Pancreas (tissue), 10 donors: ENCODE results near the gene NSRP1. TPM values are rescaled to one million over a fixed set of nuclear protein-coding genes. Genes with fewer than 3 reads are reported as not detected.
A peak's percentile ranks its signal among the peaks of the same experiment; 100 is the strongest.
"Not testable (repeated sequence)": the region's sequence is repeated elsewhere in the genome, so short reads cannot be mapped to it uniquely, and the experiment has no call there.

Source experiments
- ATAC-seq, 4 donors: fragments of 200-7000 bp; cut with Tn5 transposase; one replicate each; pipeline versions ENCODE4 v1.8.0 to v1.9.1; 2020; ENCODE audit warnings: mild to moderate bottlenecking in 4 of 4, moderate library complexity in 4 of 4
- DNase-seq, 6 donors: peaks; one replicate each; pipeline ENCODE4 v3.0.0-alpha.2; 2020
- FAIRE-seq: peaks from 2 replicates; lab custom pipeline; 2012; peaks lifted over from hg19 to GRCh38; lab: Jason Lieb, UNC
- H3K27ac ChIP-seq, 4 donors: fragments of 200-600 bp; sonication (generic); 1 replicate in 3 of 4; 2 replicates in 1 of 4; pipeline versions ENCODE4 v1.5.0 to v1.8.0; 2020
- H3K27me3 ChIP-seq, 4 donors: fragments of 200-600 bp; one replicate each; pipeline ENCODE4 v1.8.0; 2021
- H3K36me3 ChIP-seq, 3 donors: fragments of 200-600 bp; sonication (generic) in 1 of 3; one replicate each; pipeline versions ENCODE4 v1.5.0 to v1.8.0; 2020 to 2021
- H3K4me1 ChIP-seq, 3 donors: fragments of 200-600 bp; one replicate each; pipeline ENCODE4 v1.8.0; 2021
- H3K4me3 ChIP-seq, 4 donors: fragments of 200-600 bp; sonication (generic) in 2 of 4; one replicate each; pipeline versions ENCODE4 v1.5.0 to v1.8.0; 2020 to 2021
- H3K9me3 ChIP-seq, 4 donors: fragments of 200-600 bp; one replicate each; pipeline ENCODE4 v1.8.0; 2021
- CTCF ChIP-seq, 4 donors: fragments of 200-600 bp; sonication (generic) in 3 of 4; IDR thresholded peaks; one replicate each; pipeline versions ENCODE4 v1.5.0 to v1.8.0; 2021; ENCODE audit warnings: antibody characterized with exemption in 4 of 4
- WGBS, 2 donors: extraction: QIAGEN DNeasy Blood & Tissue Kit; methylation state at CpG; one replicate each; pipeline ENCODE4 v1.1.7; 2013; 5-methylcytosine and 5-hydroxymethylcytosine counted together
- intact Hi-C, 3 donors: fragments of 100-400 bp; cut with DNase I; formaldehyde crosslinking; loops; one replicate each; pipeline versions ENCODE4 v1.11.1 to v1.14.2; 2022
- polyA plus RNA-seq, 2 donors: library from polyadenylated mRNA; stranded (reverse); fragments of 200-250 nt; gene quantifications; one replicate each; pipeline ENCODE4 v1.2.3, GENCODE V29; 2013
- total RNA-seq, 6 donors: library from RNA; stranded (reverse); fragmentation: NEBNext Ultra II Directional in 4 of 6; extraction: Animal tissue kit (Norgen Biotek cat#: 25700) in 4 of 6; gene quantifications; one replicate each; pipeline versions ENCODE4 v1.2.1 to v1.2.4, GENCODE V29; 2021 to 2023
- donor health status: healthy with polysubstance abuse.
- donor health status: DM: no; HTN: no; CAD: no; lungs with moderate emphysema.
- donor health status: DM: no; HTN: no; CAD: no.
- donor health status: control.
- donor health status: control.
- donor health status: Bipolar disorder and iron deficiency.
- donor health status: DM: yes; HTN: yes; CAD: no.
- donor health status: DM: no; HTN: no; CAD: no.
- donor health status: DM: no; HTN: no; CAD: no.
- donor health status: DM: yes; HTN: yes; CAD: no.

NSRP1 gene
- total and polyA plus RNA-seq, 8 donors: 13.8 to 24.2 (median 15.2) TPM

DNA sequence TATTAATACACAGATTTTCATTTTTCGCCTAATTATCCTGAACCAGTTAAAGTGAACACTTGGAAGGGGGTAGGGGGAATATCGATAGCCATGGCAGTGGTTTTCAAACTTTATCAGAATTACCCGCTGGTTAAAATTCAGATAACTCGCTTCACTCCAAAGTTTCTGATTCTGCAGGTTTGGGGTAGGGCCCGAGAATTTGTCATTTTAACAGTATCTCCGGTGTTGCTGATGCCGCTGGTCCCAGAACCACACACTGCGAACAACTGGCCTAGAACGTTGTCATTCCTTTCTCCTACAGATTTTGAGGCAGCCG lies 313 bp upstream of the NSRP1 start:
- H3K9me3 ChIP-seq: no peaks in the 10 kb centered on the region
- peak overlapping the region; percentile 89 to 95 (median 91) for H3K27ac ChIP-seq
- TF ChIP-seq CTCF (IDR thresholded peaks at IDR 0.05): no peak
- H3K36me3 ChIP-seq: peaks cover 0 to 5% (median 0%) of the 10 kb centered on the region in 3 donors
- WGBS, 2 donors: 7 to 11% methylated on average over 10 of the region's 10 CpGs
- peak overlapping the region; percentile 28 to 67 (median 54) for H3K4me3 ChIP-seq
- ATAC-seq (peak in 1 of 4 donors; percentile 15), FAIRE-seq (no peak), DNase-seq (no peak)
- intact Hi-C loops: no loop called here
- peaks cover 0 to 25% (median 8%) of the 10 kb centered on the region in 3 donors for H3K4me1 ChIP-seq
- no peaks in the 10 kb centered on the region for H3K27me3 ChIP-seq

GRCh38 chr17:30117675-30118081 lies 1.1 kb downstream of the NSRP1 start:
- H3K4me1 ChIP-seq: peaks cover 0 to 25% (median 8%) of the 10 kb centered on the region in 3 donors
- ATAC-seq (no peak), DNase-seq (no peak), FAIRE-seq (no peak)
- peak overlapping the region in 3 of 4 donors; percentile 89 to 95 (median 90) for H3K27ac ChIP-seq
- H3K9me3 ChIP-seq: no peaks in the 10 kb centered on the region
- 21 to 33% methylated on average over 5 of the region's 5 CpGs for WGBS, 2 donors
- no peaks in the 10 kb centered on the region for H3K27me3 ChIP-seq
- H3K4me3 ChIP-seq: peak overlapping the region in 3 of 4 donors; percentile 54 to 67 (median 54)
- TF ChIP-seq CTCF (IDR thresholded peaks at IDR 0.05): no peak
- intact Hi-C loops: no loop called here
- peaks cover 0 to 5% (median 0%) of the 10 kb centered on the region in 3 donors for H3K36me3 ChIP-seq

DNA sequence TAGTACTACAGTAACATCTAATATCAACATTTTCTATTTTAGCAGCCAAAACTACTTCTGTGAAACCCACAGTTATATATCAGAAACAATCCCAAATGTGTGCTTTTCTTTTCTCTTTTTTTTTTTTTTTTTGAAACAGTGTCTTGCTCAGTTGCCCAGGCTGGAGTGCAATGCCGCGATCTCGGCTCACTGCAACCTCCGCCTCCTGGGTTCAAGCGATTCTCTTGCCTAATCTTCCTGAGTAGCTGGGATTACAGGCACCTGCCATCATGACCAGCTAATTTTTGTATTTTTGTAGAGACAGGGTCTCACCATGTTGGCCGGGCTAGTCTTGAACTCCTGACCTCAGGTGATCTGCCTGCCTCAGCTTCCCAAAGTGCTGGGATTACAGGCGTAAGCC lies 2.0 kb downstream of the NSRP1 start:
- H3K36me3 ChIP-seq, ATAC-seq, H3K27ac ChIP-seq, H3K27me3 ChIP-seq, intact Hi-C loops, DNase-seq, H3K9me3 ChIP-seq, H3K4me3 ChIP-seq, FAIRE-seq: not testable (repeated sequence)
- WGBS, 2 donors: 96 to 99% methylated on average over 7 of the region's 7 CpGs
- peaks cover 0 to 25% (median 8%) of the 10 kb centered on the region in 3 donors for H3K4me1 ChIP-seq

- DNase-seq (no peak), FAIRE-seq (no peak), ATAC-seq (no peak)
- Histone ChIP-seq H3K4me1 (peaks cover 0 to 9% (median 0%) of the 10 kb centered on the region in 3 donors), H3K4me3 (no peak overlapping the region), H3K27me3 (no peaks in the 10 kb centered on the region), H3K36me3 (peaks cover 0 to 6% (median 5%) of the 10 kb centered on the region in 3 donors), H3K27ac (no peak overlapping the region), H3K9me3 (no peaks in the 10 kb centered on the region)
- WGBS, 2 donors: 92 to 93% methylated on average over 4 of the region's 4 CpGs
- intact Hi-C loops: no loop called here
- TF ChIP-seq CTCF (IDR thresholded peaks at IDR 0.05): no peak
These were observed 7.7 kb downstream of the NSRP1 start for GRCh38 chr17:30124273-30124796.

GRCh38 chr17:30130121-30130520 lies 13.5 kb downstream of the NSRP1 start:
- no peak for ATAC-seq
- no peak for FAIRE-seq
- H3K4me1 ChIP-seq: peaks cover 0 to 4% (median 0%) of the 10 kb centered on the region in 3 donors
- H3K27me3 ChIP-seq: no peaks in the 10 kb centered on the region
- H3K36me3 ChIP-seq: peaks cover 0 to 12% (median 5%) of the 10 kb centered on the region in 3 donors
- H3K4me3 ChIP-seq: no peak overlapping the region
- no peak overlapping the region for H3K27ac ChIP-seq
- no peaks in the 10 kb centered on the region for H3K9me3 ChIP-seq
- no peak for DNase-seq
- no peak for TF ChIP-seq CTCF (IDR thresholded peaks at IDR 0.05)
- intact Hi-C loops: no loop called here
- 84 to 96% methylated on average over 1 of the region's 1 CpG for WGBS, 2 donors
